Caco-2 (cell line): ENCODE measurements around the gene FAM107B. TPM values are rescaled to one million over a fixed set of nuclear protein-coding genes. Genes with fewer than 3 reads are reported as not detected.

Experiments used
- BruUV-seq: library from RNA; stranded (reverse); fragments of 400-500 nt; replicated peaks from 2 replicates; lab custom pipeline; 2021; lab: Mats Ljungman, UMichigan
- CTCF ChIA-PET: fragments of 300-600 bp; sonication (Branson Sonifier 250); formaldehyde crosslinking; loops from one replicate; lab custom pipeline; 2022; ENCODE audit warnings: antibody characterized with exemption; lab: Charles Lee
- POLR2A ChIA-PET: fragments of 300-600 bp; sonication (Branson Sonifier 250); formaldehyde crosslinking; loops from one replicate; lab custom pipeline; 2022; ENCODE audit warnings: antibody characterized with exemption; lab: Charles Lee
- DNase-seq, 2 experiments: peaks; one replicate each; pipeline versions ENCODE4 v3.0.0 to v3.0.0-alpha.2; 2020 to 2022
- H3K27me3 ChIP-seq: replicated peaks from 2 replicates; pipeline ENCODE4 v1.6.0; 2011; ENCODE audit warnings: low read length; ENCODE audit not compliant: control insufficient read depth, insufficient read depth
- H3K36me3 ChIP-seq: 2 replicates; pipeline ENCODE4 v1.5.1; 2011; ENCODE audit warnings: low read length; ENCODE audit not compliant: control insufficient read depth, insufficient read depth
- H3K4me1 ChIP-seq: fragments of 250-450 bp; sonication (Bioruptor Pico); 2 replicates; pipeline ENCODE4 v1.5.1; 2020; ENCODE audit warnings: mild to moderate bottlenecking
- H3K4me3 ChIP-seq: 2 replicates; pipeline ENCODE4 v1.5.1; 2011; ENCODE audit warnings: low read depth, mild to moderate bottlenecking, control low read depth, low read length
- H3K9me3 ChIP-seq: fragments of 250-450 bp; sonication (Bioruptor Pico); 2 replicates; pipeline ENCODE4 v1.5.1; 2020; ENCODE audit warnings: mild to moderate bottlenecking, moderate library complexity
- H3K27ac Mint-ChIP-seq: one replicate; pipeline ENCODE4 v1.8.0; 2022; ENCODE audit warnings: mixed read lengths; ENCODE audit not compliant: unreplicated experiment
- H3K27me3 Mint-ChIP-seq: one replicate; pipeline ENCODE4 v1.8.0; 2022; ENCODE audit warnings: mixed read lengths; ENCODE audit not compliant: insufficient read depth, unreplicated experiment
- H3K36me3 Mint-ChIP-seq: one replicate; pipeline ENCODE4 v1.8.0; 2022; ENCODE audit warnings: mild to moderate bottlenecking, mixed read lengths; ENCODE audit not compliant: insufficient read depth, unreplicated experiment
- H3K4me1 Mint-ChIP-seq: one replicate; pipeline ENCODE4 v1.8.0; 2022; ENCODE audit warnings: low read depth, mixed read lengths; ENCODE audit not compliant: unreplicated experiment
- H3K4me3 Mint-ChIP-seq: one replicate; pipeline ENCODE4 v1.8.0; 2022; ENCODE audit warnings: mild to moderate bottlenecking, moderate library complexity, mixed read lengths; ENCODE audit not compliant: unreplicated experiment
- H3K9me3 Mint-ChIP-seq: one replicate; pipeline ENCODE4 v1.8.0; 2022; ENCODE audit warnings: mixed read lengths; ENCODE audit not compliant: unreplicated experiment
- intact Hi-C: fragments of 100-400 bp; cut with micrococcal nuclease; formaldehyde crosslinking; loops from one replicate; pipeline ENCODE4 v1.10.0; 2022; ENCODE audit not compliant: unreplicated experiment
- total RNA-seq: library from RNA; stranded (reverse); gene quantifications from 2 replicates; pipeline ENCODE4 v1.2.3, GENCODE V29; 2022
- TF ChIP-seq, protein P1 (sequence below), 2 experiments: fragments of 200-600 bp in 1 of 2; IDR thresholded peaks; 1 replicate in 1 of 2; 2 replicates in 1 of 2; pipeline versions ENCODE4 v1.5.1 to v1.8.0; 2011 to 2022; ENCODE audit warnings: antibody characterized with exemption in 1 of 2, control low read depth in 1 of 2, inconsistent platforms in 1 of 2, low read depth in 1 of 2, low read length in 1 of 2, mild to moderate bottlenecking in 1 of 2, moderate library complexity in 1 of 2; ENCODE audit not compliant: insufficient read depth in 1 of 2, severe bottlenecking in 1 of 2, unreplicated experiment in 1 of 2

FAM107B gene
- total RNA-seq, 1 experiment from 2014 or later, result 206 TPM

DNA sequence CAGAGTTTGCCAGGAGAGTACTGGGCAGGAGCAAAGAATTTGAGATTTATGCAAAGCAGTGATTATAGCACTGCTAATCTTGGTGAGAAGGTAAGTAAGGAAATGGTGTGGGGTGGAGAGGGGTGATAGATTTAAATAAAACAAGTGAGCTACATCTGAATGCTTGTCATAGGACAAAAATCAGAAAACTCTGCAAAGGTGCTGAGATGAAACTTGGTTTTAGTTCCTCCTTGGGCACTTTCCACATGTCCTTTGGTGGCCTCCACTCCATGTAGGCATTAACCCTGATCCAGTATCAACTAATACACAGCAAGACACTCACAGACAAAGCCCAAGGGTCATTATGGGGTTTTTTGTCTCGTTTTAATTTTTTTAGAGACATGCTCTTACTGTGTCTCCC is 25.7 kb upstream of the FAM107B start:
- Mint-ChIP-seq H3K27ac (no peak overlapping the region), H3K27me3 (no peaks in the 10 kb centered on the region), H3K4me3 (no peak overlapping the region), H3K36me3 (no peaks in the 10 kb centered on the region), H3K9me3 (no peaks in the 10 kb centered on the region), H3K4me1 (peaks cover 9% of the 10 kb centered on the region)
- no peak for DNase-seq
- intact Hi-C loops, result no loop called here
- Histone ChIP-seq H3K4me3 (no peak overlapping the region), H3K4me1 (peaks cover 8% of the 10 kb centered on the region; the same call in 1 of the 2 replicates), H3K9me3 (no peaks in the 10 kb centered on the region), H3K36me3 (no peaks in the 10 kb centered on the region), H3K27me3 (no peaks in the 10 kb centered on the region)
- ChIA-PET CTCF (no interaction called here), POLR2A (no interaction called here)
- no TSS peak for BruUV-seq
- TF ChIP-seq, protein P1, sequence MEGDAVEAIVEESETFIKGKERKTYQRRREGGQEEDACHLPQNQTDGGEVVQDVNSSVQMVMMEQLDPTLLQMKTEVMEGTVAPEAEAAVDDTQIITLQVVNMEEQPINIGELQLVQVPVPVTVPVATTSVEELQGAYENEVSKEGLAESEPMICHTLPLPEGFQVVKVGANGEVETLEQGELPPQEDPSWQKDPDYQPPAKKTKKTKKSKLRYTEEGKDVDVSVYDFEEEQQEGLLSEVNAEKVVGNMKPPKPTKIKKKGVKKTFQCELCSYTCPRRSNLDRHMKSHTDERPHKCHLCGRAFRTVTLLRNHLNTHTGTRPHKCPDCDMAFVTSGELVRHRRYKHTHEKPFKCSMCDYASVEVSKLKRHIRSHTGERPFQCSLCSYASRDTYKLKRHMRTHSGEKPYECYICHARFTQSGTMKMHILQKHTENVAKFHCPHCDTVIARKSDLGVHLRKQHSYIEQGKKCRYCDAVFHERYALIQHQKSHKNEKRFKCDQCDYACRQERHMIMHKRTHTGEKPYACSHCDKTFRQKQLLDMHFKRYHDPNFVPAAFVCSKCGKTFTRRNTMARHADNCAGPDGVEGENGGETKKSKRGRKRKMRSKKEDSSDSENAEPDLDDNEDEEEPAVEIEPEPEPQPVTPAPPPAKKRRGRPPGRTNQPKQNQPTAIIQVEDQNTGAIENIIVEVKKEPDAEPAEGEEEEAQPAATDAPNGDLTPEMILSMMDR (IDR thresholded peaks at IDR 0.05; ENCODE audit: insufficient read depth in 1 of 2, low read depth in 1 of 2, low read length in 1 of 2, severe bottlenecking in 1 of 2, unreplicated experiment in 1 of 2), result no peak

DNA sequence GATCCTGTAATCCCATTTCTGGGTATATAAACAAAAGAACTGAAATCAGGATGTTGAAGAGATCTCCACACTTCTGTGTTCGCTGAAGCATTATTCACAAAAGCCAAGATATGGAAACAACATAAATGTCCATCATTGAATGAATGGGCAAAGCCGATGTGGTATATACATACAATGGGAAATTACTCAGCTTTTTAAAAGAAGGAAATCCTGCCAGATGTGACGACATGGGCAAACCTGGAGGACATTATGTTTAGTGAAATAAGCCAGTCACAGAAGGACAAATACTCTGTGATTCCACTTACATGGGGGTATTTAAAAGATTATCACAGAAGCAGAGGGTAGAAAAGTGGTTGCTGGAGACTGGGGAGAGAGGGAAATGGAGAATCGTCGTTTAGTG is 23.9 kb upstream of the FAM107B start:
- no peaks in the 10 kb centered on the region for H3K36me3 Mint-ChIP-seq
- POLR2A ChIA-PET, result no interaction called here
- CTCF ChIA-PET, result no interaction called here
- intact Hi-C loops, result no loop called here
- H3K9me3 Mint-ChIP-seq, result no peaks in the 10 kb centered on the region
- no TSS peak for BruUV-seq
- H3K27ac Mint-ChIP-seq, result no peak overlapping the region
- Histone ChIP-seq H3K4me1 (peaks cover 8% of the 10 kb centered on the region; the same call in 1 of the 2 replicates), H3K4me3 (no peak overlapping the region), H3K9me3 (no peaks in the 10 kb centered on the region), H3K27me3 (no peaks in the 10 kb centered on the region), H3K36me3 (no peaks in the 10 kb centered on the region)
- H3K4me3 Mint-ChIP-seq, result no peak overlapping the region
- H3K4me1 Mint-ChIP-seq, result peaks cover 9% of the 10 kb centered on the region
- DNase-seq, result no peak
- H3K27me3 Mint-ChIP-seq, result no peaks in the 10 kb centered on the region
- TF ChIP-seq, protein P1 (IDR thresholded peaks at IDR 0.05; ENCODE audit: insufficient read depth in 1 of 2, low read depth in 1 of 2, low read length in 1 of 2, severe bottlenecking in 1 of 2, unreplicated experiment in 1 of 2), result no peak

DNA sequence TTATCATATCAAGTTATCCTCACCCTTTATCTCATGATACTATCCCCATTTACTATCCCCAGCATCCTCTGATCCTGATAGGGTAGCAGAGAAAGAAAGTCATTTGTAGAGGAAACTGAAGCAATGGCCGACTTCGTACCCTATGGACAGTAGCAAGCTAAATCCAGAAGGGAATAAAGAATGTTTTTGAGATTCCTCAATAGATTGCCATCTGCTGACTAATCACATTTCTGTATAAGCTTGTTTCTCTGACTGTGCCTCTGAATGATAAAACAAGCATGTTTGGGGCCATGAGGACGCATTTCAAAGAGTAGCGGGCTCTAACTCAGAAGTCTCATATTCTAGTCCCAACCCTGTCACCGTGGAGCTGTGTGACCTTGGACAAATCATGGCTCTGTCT is 13.2 kb upstream of the FAM107B start:
- TF ChIP-seq, protein P1 (IDR thresholded peaks at IDR 0.05; ENCODE audit: insufficient read depth in 1 of 2, low read depth in 1 of 2, low read length in 1 of 2, severe bottlenecking in 1 of 2, unreplicated experiment in 1 of 2), result no peak
- Mint-ChIP-seq H3K4me3 (no peak overlapping the region), H3K27ac (no peak overlapping the region), H3K27me3 (no peaks in the 10 kb centered on the region), H3K4me1 (peaks cover 2% of the 10 kb centered on the region), H3K9me3 (peaks cover 19% of the 10 kb centered on the region), H3K36me3 (peaks cover 7% of the 10 kb centered on the region)
- H3K4me1 ChIP-seq, result peaks cover 3% of the 10 kb centered on the region
- ChIA-PET POLR2A (no interaction called here), CTCF (no interaction called here)
- intact Hi-C loops, result no loop called here
- H3K27me3 ChIP-seq, result no peaks in the 10 kb centered on the region
- H3K9me3 ChIP-seq, result peaks cover 14% of the 10 kb centered on the region
- H3K4me3 ChIP-seq, result no peak overlapping the region
- no TSS peak for BruUV-seq
- no peaks in the 10 kb centered on the region for H3K36me3 ChIP-seq
- no peak for DNase-seq
